Lung (tissue), 12 donors: ENCODE measurements around the gene IGF2BP1. TPM values are rescaled to one million over a fixed set of nuclear protein-coding genes. Genes with fewer than 3 reads are reported as not detected.

Experiments
- ATAC-seq: fragments of 200-7000 bp; cut with Tn5 transposase; one replicate; pipeline ENCODE4 v1.9.1; 2020; ENCODE audit warnings: moderate number of reproducible peaks; ENCODE audit not compliant: insufficient read depth, low FRiP score
- DNase-seq, 3 donors: peaks; one replicate each; pipeline ENCODE4 v3.0.0-alpha.2; 2013 to 2017
- H3K27ac ChIP-seq, 2 donors: one replicate each; pipeline ENCODE4 v1.5.1; 2013; ENCODE audit warnings: mild to moderate bottlenecking in 2 of 2, moderate library complexity in 2 of 2, control low read depth in 1 of 2, inconsistent platforms in 1 of 2, low read depth in 1 of 2, low read length in 1 of 2
- H3K27me3 ChIP-seq, 3 donors: one replicate each; pipeline ENCODE4 v1.5.1; 2013; ENCODE audit warnings: low read length in 2 of 3; ENCODE audit not compliant: control insufficient read depth in 3 of 3, insufficient read depth in 3 of 3
- H3K36me3 ChIP-seq, 4 donors: one replicate each; pipeline ENCODE4 v1.5.1; 2013; ENCODE audit warnings: low read length in 4 of 4, mild to moderate bottlenecking in 1 of 4, moderate library complexity in 1 of 4; ENCODE audit not compliant: control insufficient read depth in 4 of 4, insufficient read depth in 4 of 4
- H3K4me1 ChIP-seq, 5 donors: one replicate each; pipeline ENCODE4 v1.5.1; 2013; ENCODE audit warnings: low read length in 5 of 5, mild to moderate bottlenecking in 2 of 5, moderate library complexity in 1 of 5; ENCODE audit not compliant: control insufficient read depth in 5 of 5, insufficient read depth in 5 of 5
- H3K4me3 ChIP-seq: one replicate; pipeline ENCODE4 v1.5.1; 2013; ENCODE audit warnings: mild to moderate bottlenecking, control low read depth, moderate library complexity
- H3K9ac ChIP-seq, 2 donors: one replicate each; pipeline ENCODE4 v1.5.1; 2013; ENCODE audit warnings: low read length in 2 of 2, control low read depth in 1 of 2; ENCODE audit not compliant: insufficient read depth in 1 of 2
- H3K9me3 ChIP-seq, 4 donors: one replicate each; pipeline ENCODE4 v1.5.1; 2013; ENCODE audit warnings: low read length in 3 of 4, mild to moderate bottlenecking in 1 of 4, moderate library complexity in 1 of 4; ENCODE audit not compliant: control insufficient read depth in 4 of 4, insufficient read depth in 3 of 4
- CTCF ChIP-seq: IDR thresholded peaks from 2 replicates; pipeline ENCODE4 v1.5.1; 2012; ENCODE audit warnings: mild to moderate bottlenecking; ENCODE audit errors: control extremely low read depth, extremely low read depth
- WGBS, 2 donors: extraction: QIAGEN DNeasy Blood & Tissue Kit; methylation state at CpG; one replicate each; pipeline ENCODE4 v1.1.7; 2013; 5-methylcytosine and 5-hydroxymethylcytosine counted together
- polyA plus RNA-seq, 2 donors: library from polyadenylated mRNA; stranded (reverse); fragments of 200-250 nt; gene quantifications; one replicate each; pipeline ENCODE4 v1.2.1, GENCODE V29; 2013
- total RNA-seq, 2 donors: library from RNA; depleted of rRNA in 1 of 2; stranded (reverse); fragments of >200 nt in 1 of 2; gene quantifications; one replicate each; pipeline ENCODE4 v1.2.1, GENCODE V29; 2014 to 2021
- donor health status: control.
- donor health status: control.
- donor health status: Bipolar disorder and iron deficiency.
- donor health status: healthy.
- donor health status: DM: yes; HTN: yes; CAD: no.

IGF2BP1 gene
- total and polyA plus RNA-seq, 4 donors = 0.06 to 14.9 (median 0.31) TPM

GRCh38 chr17:49029801-49030200 lies 32.6 kb downstream of the IGF2BP1 start:
- DNase-seq (peak in 1 of 3 donors; percentile 19), ATAC-seq (no peak)
- Histone ChIP-seq H3K9ac (no peak overlapping the region), H3K27ac (no peak overlapping the region), H3K36me3 (peaks cover 0 to 12% (median 2%) of the 10 kb centered on the region in 4 donors), H3K27me3 (no peaks in the 10 kb centered on the region), H3K9me3 (no peaks in the 10 kb centered on the region), H3K4me3 (no peak overlapping the region), H3K4me1 (no peaks in the 10 kb centered on the region)
- 71 to 84% methylated on average over 3 of the region's 3 CpGs for WGBS, 2 donors
- no peak for TF ChIP-seq CTCF

- no peaks in the 10 kb centered on the region for H3K9me3 ChIP-seq
- DNase-seq (peak; percentile 79 to 91 (median 89)), ATAC-seq (peak; percentile 66)
- H3K27ac ChIP-seq = no peak overlapping the region
- H3K4me3 ChIP-seq = no peak overlapping the region
- no peaks in the 10 kb centered on the region for H3K27me3 ChIP-seq
- peak; percentile 63 for TF ChIP-seq CTCF
- peaks cover 0 to 18% (median 3%) of the 10 kb centered on the region in 4 donors for H3K36me3 ChIP-seq
- H3K4me1 ChIP-seq = no peaks in the 10 kb centered on the region
- 42 to 44% methylated on average over 11 of the region's 11 CpGs for WGBS, 2 donors
- H3K9ac ChIP-seq = no peak overlapping the region
Measured at GRCh38 chr17:49031965-49032928, 35.1 kb downstream of the IGF2BP1 start.

DNA sequence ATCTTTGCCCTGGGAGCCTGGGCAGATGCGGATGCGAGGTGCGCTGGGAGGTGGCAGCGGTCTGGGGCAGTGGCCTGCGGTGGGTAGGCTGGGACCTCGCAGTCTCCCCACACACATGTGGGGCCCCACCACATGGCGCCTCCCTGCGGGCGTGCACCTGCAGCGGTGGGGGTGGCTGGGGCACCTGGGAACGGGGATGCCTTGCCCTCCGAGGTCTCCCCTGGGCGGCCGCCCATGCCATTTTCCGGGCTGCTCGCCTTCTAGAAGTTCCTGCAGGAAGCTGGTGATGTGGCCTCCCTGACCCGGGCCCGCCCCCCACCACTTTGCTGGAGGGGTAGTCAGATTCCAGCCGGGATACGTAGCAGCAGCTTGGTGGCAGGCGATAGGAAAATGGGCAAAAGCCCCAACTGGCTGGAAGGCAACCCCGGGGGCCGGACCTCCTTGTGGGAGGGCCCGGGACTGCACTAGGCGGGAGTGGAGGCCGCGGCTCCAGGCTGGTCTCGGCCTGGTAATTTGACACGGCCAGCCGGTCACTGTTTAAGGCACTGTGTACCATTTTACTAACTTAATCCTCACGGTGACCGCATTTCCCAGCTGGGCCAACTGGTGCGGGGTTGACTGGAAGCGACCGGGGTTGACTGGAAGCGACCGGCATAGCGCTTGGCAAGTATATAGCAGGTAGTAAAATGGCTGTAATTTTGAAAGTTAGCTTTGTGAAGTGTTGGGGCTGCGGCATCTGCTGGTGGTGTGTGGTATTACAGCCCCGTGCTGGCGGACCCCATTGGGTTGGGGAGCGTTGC lies 38.5 kb downstream of the IGF2BP1 start:
- 78 to 90% methylated on average over 41 to 42 of the region's 42 CpGs for whole genome bisulfite sequencing, 2 donors
- ATAC-seq = peak; percentile 53

More for the DNA sequence above, 38.5 kb downstream of the IGF2BP1 start:
- TF ChIP-seq CTCF = peak; percentile 10
- no peaks in the 10 kb centered on the region for H3K27me3 ChIP-seq
- peaks cover 0 to 25% (median 12%) of the 10 kb centered on the region in 4 donors for H3K36me3 ChIP-seq
- H3K4me3 ChIP-seq = no peak overlapping the region
- peak; percentile 39 to 59 (median 50) for DNase-seq
- H3K9me3 ChIP-seq = no peaks in the 10 kb centered on the region
- no peak overlapping the region for H3K9ac ChIP-seq
- H3K4me1 ChIP-seq = no peaks in the 10 kb centered on the region
- H3K27ac ChIP-seq = no peak overlapping the region
